Measurements from ENCODE around the gene STX3.
A peak's percentile ranks its signal among the peaks of the same experiment; 100 is the strongest.

Gene STX3

GRCh38 chr11:59754859-59755700 is at the start of gene STX3:
STX3 (plus strand) TSS chr11:59755376; CDS start chr11:59755606, 230 bp downstream.
- peaks cover 39% of the 10 kb centered on the region for H3K4me1 Mint-ChIP-seq
- H3K4me3 Mint-ChIP-seq: peak within 1 kb of the TSS; percentile 79
- H3K36me3 Mint-ChIP-seq: no peaks in the 10 kb centered on the region
- ATAC-seq: peak; percentile 85
- peak within 1 kb of the TSS; percentile 53 for H3K27ac Mint-ChIP-seq
- no peaks in the 10 kb centered on the region for H3K9me3 Mint-ChIP-seq
- H3K27me3 Mint-ChIP-seq: peaks cover 9% of the 10 kb centered on the region

GRCh38 chr11:59706518-59707285 is 48.5 kb upstream of the STX3 start:
- Mint-ChIP-seq H3K4me1 (no peaks in the 10 kb centered on the region), H3K4me3 (no peak overlapping the region), H3K27me3 (peaks cover 33% of the 10 kb centered on the region), H3K27ac (no peak overlapping the region), H3K9me3 (peaks cover 3% of the 10 kb centered on the region), H3K36me3 (no peaks in the 10 kb centered on the region)
- ATAC-seq: no peak

GRCh38 chr11:59707371-59707770 is 47.8 kb upstream of the STX3 start:
- no peaks in the 10 kb centered on the region for H3K36me3 Mint-ChIP-seq
- H3K9me3 Mint-ChIP-seq: peaks cover 3% of the 10 kb centered on the region
- no peak for ATAC-seq
- no peak overlapping the region for H3K4me3 Mint-ChIP-seq
- no peaks in the 10 kb centered on the region for H3K4me1 Mint-ChIP-seq
- no peak overlapping the region for H3K27ac Mint-ChIP-seq
- peaks cover 33% of the 10 kb centered on the region for H3K27me3 Mint-ChIP-seq

- H3K4me3 Mint-ChIP-seq: no peak overlapping the region
- H3K36me3 Mint-ChIP-seq: no peaks in the 10 kb centered on the region
- H3K4me1 Mint-ChIP-seq: no peaks in the 10 kb centered on the region
- peaks cover 3% of the 10 kb centered on the region for H3K9me3 Mint-ChIP-seq
- H3K27me3 Mint-ChIP-seq: peaks cover 33% of the 10 kb centered on the region
- no peak overlapping the region for H3K27ac Mint-ChIP-seq
- no peak for ATAC-seq
Observed at GRCh38 chr11:59708537-59708936, 46.6 kb upstream of the STX3 start.

- Mint-ChIP-seq H3K4me3 (no peak overlapping the region), H3K27me3 (peaks cover 17% of the 10 kb centered on the region)
- no peak for ATAC-seq
Observed at GRCh38 chr11:59710136-59710847, 44.9 kb upstream of the STX3 start.

GRCh38 chr11:59713745-59714144 is 41.4 kb upstream of the STX3 start, which contains the start of gene OR10V1:
OR10V1 (minus strand) TSS chr11:59713845; CDS start chr11:59713845, 0 bp downstream.
- Mint-ChIP-seq H3K4me1 (no peaks in the 10 kb centered on the region), H3K36me3 (no peaks in the 10 kb centered on the region), H3K27ac (no peak within 1 kb of the TSS), H3K27me3 (peaks cover 24% of the 10 kb centered on the region), H3K9me3 (no peaks in the 10 kb centered on the region), H3K4me3 (no peak within 1 kb of the TSS)
- ATAC-seq: no peak

More at GRCh38 chr11:59710136-59710847, 44.9 kb upstream of the STX3 start:
- Mint-ChIP-seq H3K36me3 (no peaks in the 10 kb centered on the region), H3K4me1 (no peaks in the 10 kb centered on the region), H3K9me3 (no peaks in the 10 kb centered on the region), H3K27ac (no peak overlapping the region)

- no peak overlapping the region for H3K4me3 Mint-ChIP-seq
- H3K27me3 Mint-ChIP-seq: peaks cover 43% of the 10 kb centered on the region
- H3K4me1 Mint-ChIP-seq: no peaks in the 10 kb centered on the region
- no peak for ATAC-seq
- H3K27ac Mint-ChIP-seq: no peak overlapping the region
- H3K9me3 Mint-ChIP-seq: no peaks in the 10 kb centered on the region
- H3K36me3 Mint-ChIP-seq: no peaks in the 10 kb centered on the region
Observed at GRCh38 chr11:59716051-59716450, 39.1 kb upstream of the STX3 start.

GRCh38 chr11:59719556-59719955 is 35.6 kb upstream of the STX3 start:
- ATAC-seq: no peak
- Mint-ChIP-seq H3K4me3 (no peak overlapping the region), H3K36me3 (no peaks in the 10 kb centered on the region), H3K4me1 (no peaks in the 10 kb centered on the region), H3K27me3 (peaks cover 54% of the 10 kb centered on the region), H3K9me3 (no peaks in the 10 kb centered on the region), H3K27ac (no peak overlapping the region)

GRCh38 chr11:59724066-59724465 is 31.1 kb upstream of the STX3 start:
- H3K9me3 Mint-ChIP-seq: no peaks in the 10 kb centered on the region
- no peaks in the 10 kb centered on the region for H3K4me1 Mint-ChIP-seq
- no peak overlapping the region for H3K4me3 Mint-ChIP-seq
- peaks cover 30% of the 10 kb centered on the region for H3K27me3 Mint-ChIP-seq
- no peaks in the 10 kb centered on the region for H3K36me3 Mint-ChIP-seq
- no peak for ATAC-seq
- H3K27ac Mint-ChIP-seq: no peak overlapping the region

- H3K27ac Mint-ChIP-seq: no peak overlapping the region
- no peak overlapping the region for H3K4me3 Mint-ChIP-seq
- H3K36me3 Mint-ChIP-seq: no peaks in the 10 kb centered on the region
- no peak for ATAC-seq
- no peaks in the 10 kb centered on the region for H3K4me1 Mint-ChIP-seq
- H3K27me3 Mint-ChIP-seq: peaks cover 2% of the 10 kb centered on the region
- H3K9me3 Mint-ChIP-seq: no peaks in the 10 kb centered on the region
Observed at GRCh38 chr11:59727426-59727825, 27.8 kb upstream of the STX3 start.

- no peak overlapping the region for H3K27ac Mint-ChIP-seq
- H3K27me3 Mint-ChIP-seq: no peaks in the 10 kb centered on the region
- H3K36me3 Mint-ChIP-seq: no peaks in the 10 kb centered on the region
- no peaks in the 10 kb centered on the region for H3K9me3 Mint-ChIP-seq
- H3K4me1 Mint-ChIP-seq: no peaks in the 10 kb centered on the region
- ATAC-seq: no peak
- no peak overlapping the region for H3K4me3 Mint-ChIP-seq
Observed at GRCh38 chr11:59728154-59728553, 27.0 kb upstream of the STX3 start.

- H3K27ac Mint-ChIP-seq: no peak overlapping the region
- H3K27me3 Mint-ChIP-seq: no peaks in the 10 kb centered on the region
- no peaks in the 10 kb centered on the region for H3K36me3 Mint-ChIP-seq
- ATAC-seq: no peak
- H3K9me3 Mint-ChIP-seq: no peaks in the 10 kb centered on the region
- no peak overlapping the region for H3K4me3 Mint-ChIP-seq
- no peaks in the 10 kb centered on the region for H3K4me1 Mint-ChIP-seq
Observed at GRCh38 chr11:59728913-59729312, 26.3 kb upstream of the STX3 start.

- H3K36me3 Mint-ChIP-seq: no peaks in the 10 kb centered on the region
- H3K9me3 Mint-ChIP-seq: no peaks in the 10 kb centered on the region
- no peak overlapping the region for H3K27ac Mint-ChIP-seq
- H3K27me3 Mint-ChIP-seq: no peaks in the 10 kb centered on the region
- H3K4me3 Mint-ChIP-seq: no peak overlapping the region
- no peaks in the 10 kb centered on the region for H3K4me1 Mint-ChIP-seq
- ATAC-seq: no peak
Observed at GRCh38 chr11:59729834-59730233, 25.3 kb upstream of the STX3 start.

GRCh38 chr11:59730896-59731565 is 24.1 kb upstream of the STX3 start:
- no peaks in the 10 kb centered on the region for H3K36me3 Mint-ChIP-seq

GRCh38 chr11:59746111-59746510 is 9.1 kb upstream of the STX3 start:
- Mint-ChIP-seq H3K4me3 (no peak overlapping the region), H3K9me3 (no peaks in the 10 kb centered on the region), H3K27ac (no peak overlapping the region), H3K36me3 (no peaks in the 10 kb centered on the region), H3K4me1 (no peaks in the 10 kb centered on the region), H3K27me3 (peaks cover 32% of the 10 kb centered on the region)
- ATAC-seq: no peak

More at GRCh38 chr11:59730896-59731565, 24.1 kb upstream of the STX3 start:
- no peaks in the 10 kb centered on the region for H3K9me3 Mint-ChIP-seq
- no peaks in the 10 kb centered on the region for H3K4me1 Mint-ChIP-seq
- no peak overlapping the region for H3K27ac Mint-ChIP-seq
- H3K4me3 Mint-ChIP-seq: no peak overlapping the region
- no peaks in the 10 kb centered on the region for H3K27me3 Mint-ChIP-seq
- ATAC-seq: no peak
